Stimulated activated naive CD8-positive, alpha-beta T cell treated with anti-CD3 and anti-CD28 coated beads, Interleukin-15, Interleukin-2, amounts not matched to agents 100 ng/mL and 50 ng/mL, for 24 hours (primary cell): ENCODE results near the gene EEF2K.

Experiments used
- H3K27ac Mint-ChIP-seq: one replicate; pipeline ENCODE4 v1.8.0; 2021; ENCODE audit warnings: mild to moderate bottlenecking, mixed read lengths
- H3K27me3 Mint-ChIP-seq: one replicate; pipeline ENCODE4 v1.8.0; 2021; ENCODE audit warnings: mixed read lengths
- H3K36me3 Mint-ChIP-seq: one replicate; pipeline ENCODE4 v1.8.0; 2021; ENCODE audit warnings: low read depth, mixed read lengths
- H3K4me1 Mint-ChIP-seq: one replicate; pipeline ENCODE4 v1.8.0; 2021; ENCODE audit warnings: low read depth, mixed read lengths
- H3K4me3 Mint-ChIP-seq: one replicate; pipeline ENCODE4 v1.8.0; 2021; ENCODE audit warnings: mild to moderate bottlenecking, mixed read lengths
- H3K9me3 Mint-ChIP-seq: one replicate; pipeline ENCODE4 v1.8.0; 2021; ENCODE audit warnings: mixed read lengths

EEF2K gene

DNA sequence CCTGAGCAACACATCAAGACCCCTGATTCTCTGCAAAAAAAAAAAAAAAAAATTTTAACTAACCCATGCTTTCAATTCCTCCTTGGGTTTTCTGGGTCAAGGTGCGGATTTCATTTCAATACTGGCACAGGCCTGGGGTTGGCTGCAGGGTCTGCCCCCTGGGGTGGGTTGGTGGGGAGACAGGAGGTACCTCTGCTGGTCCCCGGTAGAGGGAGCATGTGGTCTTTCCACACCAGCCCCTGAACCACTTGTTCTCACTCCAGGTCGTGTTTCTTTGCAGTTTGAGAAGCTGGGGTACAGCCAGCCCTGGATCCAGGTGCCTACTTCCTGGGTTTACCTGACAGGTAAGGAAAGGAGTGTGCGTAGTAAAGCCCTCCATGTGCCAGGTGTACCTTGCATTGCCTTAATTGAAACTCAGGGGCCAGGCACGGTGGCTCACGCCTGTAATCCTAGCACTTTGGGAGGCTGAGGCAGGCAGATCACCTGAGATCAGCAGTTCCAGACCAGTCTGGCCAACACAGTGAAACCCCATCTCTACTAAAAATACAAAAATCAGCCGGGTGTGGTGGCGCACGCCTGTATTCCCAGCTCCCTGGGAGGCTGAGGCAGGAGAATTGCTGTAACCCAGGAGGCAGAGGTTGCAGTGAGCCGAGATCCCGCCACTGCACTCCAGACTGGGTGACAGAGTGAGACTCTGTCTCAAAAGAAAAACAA, 22.0 kb upstream of the EEF2K start:
- no peaks in the 10 kb centered on the region for H3K9me3 Mint-ChIP-seq
- H3K27ac Mint-ChIP-seq = no peak overlapping the region
- H3K4me1 Mint-ChIP-seq = peaks cover 15% of the 10 kb centered on the region
- H3K4me3 Mint-ChIP-seq = no peak overlapping the region
- H3K36me3 Mint-ChIP-seq = no peaks in the 10 kb centered on the region
- H3K27me3 Mint-ChIP-seq = no peaks in the 10 kb centered on the region

DNA sequence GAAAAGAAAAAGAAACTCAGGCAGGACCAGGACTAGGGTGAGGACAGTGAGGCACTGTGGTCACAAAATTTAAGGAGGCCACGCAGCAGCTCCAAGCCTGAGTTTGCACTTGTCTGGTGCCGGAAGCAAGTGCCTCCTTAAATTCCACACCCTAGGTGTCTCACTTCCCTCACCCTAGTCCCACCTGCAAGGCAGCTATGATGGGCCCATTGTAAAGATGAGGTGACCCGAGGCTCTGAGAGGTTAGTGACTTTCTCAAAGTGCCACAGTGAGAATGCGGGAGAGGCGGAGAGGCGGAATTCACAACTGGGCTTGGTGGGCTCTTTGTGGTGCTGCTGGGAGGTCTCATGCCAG, 21.5 kb upstream of the EEF2K start:
- Mint-ChIP-seq H3K27ac (no peak overlapping the region), H3K27me3 (no peaks in the 10 kb centered on the region), H3K4me1 (peaks cover 20% of the 10 kb centered on the region), H3K9me3 (no peaks in the 10 kb centered on the region), H3K4me3 (no peak overlapping the region), H3K36me3 (no peaks in the 10 kb centered on the region)

DNA sequence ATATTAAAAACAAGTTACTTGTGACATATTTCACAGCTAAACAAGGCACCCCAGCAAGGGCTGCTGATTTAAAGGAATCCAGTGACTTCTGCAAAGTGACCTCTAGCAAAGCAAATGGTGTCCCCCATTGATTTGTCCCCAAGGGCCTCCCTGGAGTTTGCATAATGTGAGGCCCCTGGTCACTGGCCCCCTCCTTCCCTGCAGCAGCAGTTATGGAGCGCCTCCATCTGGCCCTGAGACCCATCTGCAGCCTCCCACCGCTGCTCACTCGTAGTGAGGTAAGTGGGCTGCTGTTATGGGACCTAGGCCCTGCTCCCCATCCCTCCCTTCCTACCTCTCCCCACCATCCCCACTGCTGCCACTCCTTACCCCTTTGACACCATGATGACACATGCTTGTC, 19.6 kb upstream of the EEF2K start:
- Mint-ChIP-seq H3K4me1 (peaks cover 33% of the 10 kb centered on the region), H3K9me3 (no peaks in the 10 kb centered on the region), H3K27ac (no peak overlapping the region), H3K36me3 (no peaks in the 10 kb centered on the region), H3K27me3 (no peaks in the 10 kb centered on the region), H3K4me3 (no peak overlapping the region)

DNA sequence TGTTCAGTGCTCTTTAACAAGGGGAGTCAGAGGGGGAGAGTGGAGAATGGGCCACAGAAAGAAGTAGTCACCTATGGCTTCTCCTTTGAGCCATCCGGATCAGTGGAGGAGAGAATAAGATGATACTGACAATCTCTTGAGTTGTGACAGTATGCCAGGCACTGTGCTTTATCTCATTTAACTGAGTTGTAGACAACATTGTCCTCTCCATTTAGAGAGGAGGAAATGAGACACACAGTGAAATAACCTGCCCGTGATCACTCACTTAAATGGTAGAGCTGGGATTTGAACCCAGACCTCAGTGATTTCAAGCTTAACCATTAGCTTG, 17.8 kb upstream of the EEF2K start:
- H3K4me1 Mint-ChIP-seq = peaks cover 50% of the 10 kb centered on the region
- no peaks in the 10 kb centered on the region for H3K9me3 Mint-ChIP-seq
- no peaks in the 10 kb centered on the region for H3K27me3 Mint-ChIP-seq
- peak overlapping the region; percentile 100 for H3K27ac Mint-ChIP-seq
- no peak overlapping the region for H3K4me3 Mint-ChIP-seq
- no peaks in the 10 kb centered on the region for H3K36me3 Mint-ChIP-seq

DNA sequence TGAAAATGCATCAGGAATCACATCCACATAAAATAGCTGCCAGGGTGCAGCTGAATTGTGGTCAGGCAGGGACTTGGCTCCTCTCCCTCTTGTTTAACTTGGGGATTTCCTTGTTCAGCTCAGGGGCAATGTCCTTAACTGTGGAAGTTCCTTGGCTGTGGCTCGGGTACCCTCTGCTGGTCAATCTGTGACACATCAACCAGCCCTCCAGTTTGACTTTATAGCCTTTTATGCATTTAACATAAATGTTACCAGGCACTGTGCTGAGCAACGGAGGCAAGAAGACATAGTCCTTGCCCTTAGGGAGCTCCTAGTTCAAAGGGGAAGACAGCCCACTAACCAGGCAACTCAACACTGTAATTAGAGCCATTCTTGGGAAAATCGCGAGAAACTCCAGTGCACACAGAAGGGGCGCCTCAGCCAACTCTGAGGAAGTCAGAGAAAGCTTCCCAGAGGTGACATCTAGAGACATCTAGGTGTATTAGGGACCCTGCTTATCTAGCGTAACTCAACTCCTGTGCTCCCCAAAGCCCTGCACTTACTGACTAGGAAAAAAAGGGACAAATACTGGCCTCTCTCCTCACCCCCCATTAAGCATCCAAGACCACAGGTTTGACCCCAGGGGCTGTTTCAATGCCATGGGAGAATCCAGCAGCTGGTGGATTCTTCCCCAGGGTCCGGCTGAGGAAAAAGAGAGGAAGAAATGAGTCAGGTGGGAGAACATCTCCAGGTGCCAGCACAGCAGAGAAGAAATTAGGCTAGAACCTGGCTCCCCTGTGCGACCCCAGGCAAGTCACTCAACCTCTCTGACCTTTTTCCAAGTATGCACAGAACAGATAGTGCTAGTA, 17.3 kb upstream of the EEF2K start:
- H3K36me3 Mint-ChIP-seq = peaks cover 1% of the 10 kb centered on the region
- H3K4me3 Mint-ChIP-seq = peak overlapping the region; percentile 89
- H3K27ac Mint-ChIP-seq = peak overlapping the region; percentile 100
- H3K4me1 Mint-ChIP-seq = peaks cover 56% of the 10 kb centered on the region
- H3K27me3 Mint-ChIP-seq = no peaks in the 10 kb centered on the region
- peaks cover 5% of the 10 kb centered on the region for H3K9me3 Mint-ChIP-seq

DNA sequence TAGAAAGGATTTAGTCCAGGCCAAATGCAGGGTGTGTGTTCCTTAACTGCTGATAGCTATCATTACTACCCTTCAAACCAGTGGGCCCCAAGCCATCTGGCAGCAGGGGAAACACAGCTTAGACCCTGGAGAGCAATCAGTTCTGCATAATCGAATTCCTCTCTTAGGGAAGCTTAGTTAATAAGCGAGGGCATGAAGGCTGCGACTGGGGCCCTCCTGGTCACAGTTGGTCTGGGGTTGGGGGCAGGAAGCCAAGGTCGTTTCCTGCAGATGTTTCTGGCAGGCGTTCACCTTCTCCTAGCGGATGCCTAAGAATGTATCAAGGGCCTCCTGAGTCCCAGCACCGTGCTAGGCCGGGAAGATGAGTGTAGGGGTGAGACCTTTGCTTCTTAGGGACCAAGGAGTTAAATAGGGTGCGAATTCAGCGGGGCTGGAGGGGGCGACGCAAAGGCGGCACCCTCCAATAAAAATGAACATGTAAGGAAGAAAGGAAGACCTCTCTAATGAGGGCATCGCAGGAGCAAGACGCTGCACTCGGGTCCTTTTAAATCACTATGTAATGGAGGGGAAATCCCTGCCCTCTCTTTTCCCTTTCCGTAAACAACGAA, 16.5 kb upstream of the EEF2K start:
- Mint-ChIP-seq H3K4me3 (peak overlapping the region; percentile 89), H3K36me3 (peaks cover 4% of the 10 kb centered on the region), H3K9me3 (peaks cover 8% of the 10 kb centered on the region), H3K4me1 (peaks cover 63% of the 10 kb centered on the region), H3K27ac (peak overlapping the region; percentile 100), H3K27me3 (no peaks in the 10 kb centered on the region)

DNA sequence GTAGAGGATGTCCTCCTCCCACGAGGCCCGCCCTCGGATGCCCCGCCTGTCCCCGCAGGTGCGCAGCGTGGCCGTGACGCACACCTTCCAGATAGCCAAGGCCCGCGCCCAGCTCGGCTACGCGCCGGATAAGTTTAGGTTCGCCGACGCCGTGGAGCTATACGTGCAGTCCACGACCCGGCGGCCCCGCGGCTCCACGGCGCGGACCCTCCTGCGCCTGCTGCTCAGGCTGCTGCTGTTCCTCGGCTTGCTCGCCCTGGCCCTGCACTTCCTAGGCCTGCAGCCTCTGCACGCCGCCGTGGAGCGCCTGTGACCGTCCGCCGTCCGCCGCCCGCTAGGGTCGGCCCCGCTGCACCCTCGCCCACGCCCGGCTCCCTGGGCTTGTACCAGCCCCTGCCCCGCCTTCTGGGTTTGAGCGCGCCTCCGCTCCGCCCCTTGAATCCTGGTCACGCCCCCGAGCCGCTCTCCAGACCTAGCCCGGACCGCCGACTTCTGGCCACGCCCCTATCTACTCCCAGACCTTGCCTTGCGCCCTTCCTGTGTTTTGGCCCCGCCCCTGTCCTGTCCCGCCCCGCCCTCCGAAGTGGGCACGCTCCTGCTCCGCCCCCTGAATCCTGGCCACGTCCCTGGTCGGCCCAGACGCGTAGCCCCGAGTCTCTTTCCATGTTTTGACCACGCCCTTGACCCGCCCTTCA, 15.8 kb upstream of the EEF2K start:
- Mint-ChIP-seq H3K27ac (peak overlapping the region; percentile 100), H3K4me1 (peaks cover 70% of the 10 kb centered on the region), H3K36me3 (peaks cover 4% of the 10 kb centered on the region), H3K9me3 (peaks cover 8% of the 10 kb centered on the region), H3K4me3 (peak overlapping the region; percentile 89), H3K27me3 (no peaks in the 10 kb centered on the region)

DNA sequence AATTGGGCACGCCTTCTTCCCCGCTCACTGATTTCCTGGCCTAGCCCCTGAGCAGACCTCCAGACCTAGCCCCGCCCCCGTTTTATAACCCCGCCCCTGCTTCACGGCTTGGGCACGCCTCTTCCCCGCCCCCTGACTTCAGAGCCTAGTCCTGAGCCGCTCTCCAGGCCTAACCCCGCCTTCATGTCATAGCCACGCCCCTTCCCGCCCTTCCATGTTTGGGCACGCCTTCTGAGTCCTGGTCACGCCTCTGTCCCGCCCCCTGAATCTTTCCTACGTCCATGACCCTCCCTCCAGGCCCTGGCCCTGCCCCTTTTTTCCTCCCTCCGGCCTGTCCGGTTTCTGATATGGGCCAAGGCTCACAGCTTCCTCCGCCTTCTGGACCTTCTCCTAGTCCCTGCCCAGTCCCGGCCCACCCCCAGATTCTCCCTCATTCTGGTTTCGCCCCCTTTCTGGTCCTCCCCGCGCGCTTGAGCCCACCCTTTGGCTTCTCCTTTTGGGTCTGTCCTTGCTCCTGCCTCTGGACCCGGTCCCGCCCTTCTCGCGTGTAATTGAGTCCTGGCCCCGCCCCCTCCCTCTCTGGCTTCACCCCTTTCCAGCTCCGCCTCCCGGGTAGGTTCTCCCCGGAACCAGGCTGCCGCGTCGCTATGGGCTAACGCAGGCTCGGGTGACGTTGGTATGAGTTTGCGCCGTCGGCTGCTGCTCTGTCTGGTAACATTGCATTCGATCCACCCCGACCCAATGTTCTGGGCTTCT, 15.1 kb upstream of the EEF2K start:
- Mint-ChIP-seq H3K36me3 (peaks cover 4% of the 10 kb centered on the region), H3K27ac (peak overlapping the region; percentile 100), H3K9me3 (peaks cover 8% of the 10 kb centered on the region)

DNA sequence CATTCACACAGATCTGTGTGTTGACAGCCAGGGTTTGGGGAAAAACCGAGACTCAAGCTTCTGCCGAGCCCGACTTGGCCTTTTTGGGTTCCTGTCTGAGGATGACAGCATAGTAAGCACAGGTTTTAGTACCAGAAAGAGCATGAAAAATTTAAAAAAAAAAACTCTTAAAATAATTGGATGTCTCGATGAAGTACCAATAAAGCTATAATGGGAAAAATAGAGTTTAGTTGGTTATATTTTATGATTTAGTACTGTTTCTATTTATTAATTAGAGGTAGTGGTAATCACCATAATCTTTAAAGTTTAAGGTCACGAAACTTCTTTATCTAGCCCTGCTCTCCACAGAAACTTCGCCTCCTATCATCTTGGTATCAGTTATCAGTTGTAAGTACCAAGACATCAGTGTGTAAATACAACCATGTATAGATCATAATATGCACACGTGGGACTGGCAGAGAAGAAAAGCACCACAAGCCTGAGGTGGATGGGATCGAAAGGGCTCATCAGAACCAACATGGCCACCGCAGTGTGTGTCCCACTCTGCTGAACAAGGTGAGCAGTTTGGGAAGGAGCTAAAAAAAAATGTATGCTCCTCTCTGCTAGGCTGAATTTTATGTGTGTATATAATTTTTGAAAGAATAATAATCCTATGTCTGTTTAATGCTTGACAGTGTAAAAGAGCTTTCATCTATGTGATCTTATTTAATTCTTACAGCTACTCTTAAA, 14.4 kb upstream of the EEF2K start:
- Mint-ChIP-seq H3K4me1 (peaks cover 77% of the 10 kb centered on the region), H3K36me3 (peaks cover 4% of the 10 kb centered on the region), H3K9me3 (peaks cover 8% of the 10 kb centered on the region), H3K27me3 (peaks cover 3% of the 10 kb centered on the region), H3K4me3 (peak overlapping the region; percentile 89), H3K27ac (peak overlapping the region; percentile 100)

More for the DNA sequence above, 15.1 kb upstream of the EEF2K start:
- H3K4me1 Mint-ChIP-seq = peaks cover 76% of the 10 kb centered on the region
- peak overlapping the region; percentile 89 for H3K4me3 Mint-ChIP-seq
- H3K27me3 Mint-ChIP-seq = peaks cover 3% of the 10 kb centered on the region

DNA sequence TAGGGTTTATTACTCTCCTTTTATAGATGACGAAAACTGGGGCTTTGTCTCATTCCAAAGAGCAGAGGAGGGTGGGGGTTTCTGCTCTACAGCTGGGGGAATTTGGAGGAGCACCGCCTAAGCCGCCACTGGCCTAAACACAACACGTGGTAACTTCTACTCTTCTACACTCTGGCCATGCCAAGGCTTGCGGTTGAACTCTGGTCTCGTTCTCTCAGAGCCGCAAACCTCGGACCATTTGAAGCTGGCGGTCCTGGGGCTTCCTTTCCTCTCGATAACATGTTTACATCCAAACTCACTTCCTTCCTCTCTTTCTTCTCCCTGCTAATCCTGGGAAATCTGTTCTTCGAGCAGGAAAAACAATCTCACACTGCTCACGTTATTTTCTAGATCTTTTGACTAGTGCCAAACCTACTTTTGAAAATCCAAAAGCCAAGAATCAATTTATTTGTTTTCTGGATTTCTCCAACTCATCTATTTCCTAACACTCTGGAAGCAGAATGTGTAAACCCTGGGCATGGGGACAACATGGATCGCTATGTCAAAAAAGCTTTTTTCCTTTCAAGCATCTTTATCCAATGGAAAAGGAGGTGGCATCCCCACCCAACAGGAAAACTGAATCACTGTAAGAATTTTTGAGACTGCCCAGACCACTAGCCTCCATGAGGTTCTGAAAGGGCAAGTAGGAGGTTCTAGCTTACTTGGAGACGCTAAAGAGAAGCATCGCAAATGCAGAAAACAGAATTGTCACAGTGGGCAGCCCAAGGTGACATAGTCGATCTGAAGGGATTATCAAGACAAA, 13.6 kb upstream of the EEF2K start:
- Mint-ChIP-seq H3K27me3 (peaks cover 3% of the 10 kb centered on the region), H3K36me3 (peaks cover 4% of the 10 kb centered on the region), H3K4me3 (peak overlapping the region; percentile 89), H3K4me1 (peaks cover 79% of the 10 kb centered on the region), H3K27ac (peak overlapping the region; percentile 100), H3K9me3 (peaks cover 8% of the 10 kb centered on the region)

DNA sequence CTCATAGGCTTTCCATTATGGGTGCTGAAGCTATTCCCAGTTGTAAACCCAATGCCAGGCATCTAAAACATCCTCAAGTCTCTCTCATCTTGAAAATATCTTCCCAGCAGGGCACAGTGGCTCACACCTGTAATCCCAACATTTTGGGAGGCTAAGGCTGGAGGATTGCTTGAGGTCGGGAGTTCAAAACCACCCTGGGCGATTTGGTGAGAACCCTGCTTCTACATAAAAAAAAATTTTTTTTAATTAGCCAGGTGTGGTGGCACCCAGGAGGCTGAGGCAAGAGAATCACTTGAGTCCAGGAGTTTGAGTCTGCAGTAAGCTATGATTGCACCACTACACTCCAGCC, 13.0 kb upstream of the EEF2K start:
- H3K4me3 Mint-ChIP-seq = peak overlapping the region; percentile 89
- H3K36me3 Mint-ChIP-seq = peaks cover 4% of the 10 kb centered on the region
- peaks cover 76% of the 10 kb centered on the region for H3K4me1 Mint-ChIP-seq
- H3K27me3 Mint-ChIP-seq = peaks cover 3% of the 10 kb centered on the region
- peak overlapping the region; percentile 100 for H3K27ac Mint-ChIP-seq
- H3K9me3 Mint-ChIP-seq = peaks cover 8% of the 10 kb centered on the region

DNA sequence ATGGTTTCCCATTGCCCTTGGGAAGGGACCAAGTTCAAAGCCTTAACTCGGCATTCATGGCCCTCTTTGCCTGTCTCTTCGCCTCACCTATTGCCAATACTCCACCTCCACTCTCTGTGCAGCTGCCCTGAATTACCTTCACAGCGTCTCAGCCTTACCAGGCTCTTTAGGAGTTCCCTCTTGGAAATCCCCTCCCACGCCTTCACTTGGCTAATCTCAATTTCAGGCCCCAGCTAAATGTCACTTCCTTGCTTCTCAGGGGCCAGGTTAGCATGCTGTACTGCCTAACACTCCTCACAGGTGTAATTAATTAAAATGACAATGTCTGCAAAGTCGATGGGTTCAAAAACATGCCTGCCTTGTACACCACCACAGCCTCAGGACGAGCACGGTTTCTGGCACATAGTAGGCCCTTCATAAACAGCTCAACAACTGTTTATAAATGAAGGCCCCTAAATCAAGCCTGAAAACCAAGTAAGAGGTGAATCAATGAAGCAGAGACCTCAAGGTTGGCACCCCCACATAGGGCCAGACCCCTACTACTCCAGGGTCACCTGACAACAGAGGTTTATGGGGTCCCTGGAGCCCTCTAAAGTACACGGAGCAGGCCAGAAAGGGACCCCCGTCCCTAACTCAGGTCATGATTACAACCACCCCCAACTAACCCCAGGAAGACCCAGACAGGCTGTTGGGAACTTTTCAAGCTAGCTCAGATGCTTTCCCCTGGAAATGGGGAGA, 11.2 kb upstream of the EEF2K start:
- peaks cover 4% of the 10 kb centered on the region for H3K36me3 Mint-ChIP-seq
- H3K9me3 Mint-ChIP-seq = peaks cover 8% of the 10 kb centered on the region
- H3K4me3 Mint-ChIP-seq = peak overlapping the region; percentile 85
- H3K4me1 Mint-ChIP-seq = peaks cover 60% of the 10 kb centered on the region
- peaks cover 3% of the 10 kb centered on the region for H3K27me3 Mint-ChIP-seq
- H3K27ac Mint-ChIP-seq = peak overlapping the region; percentile 97

DNA sequence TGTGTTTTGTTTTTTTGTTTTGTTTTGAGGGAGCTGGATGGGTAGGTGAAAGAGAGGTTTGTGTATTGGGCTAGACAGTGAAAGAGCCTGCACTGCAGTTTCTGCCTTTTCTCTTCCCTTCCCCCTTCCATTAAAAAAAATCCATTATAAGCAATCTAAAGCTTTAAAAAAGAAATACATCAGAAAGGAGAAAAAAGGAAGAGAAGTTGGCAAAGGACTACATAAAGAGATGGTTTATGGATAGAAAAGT, 10.7 kb upstream of the EEF2K start:
- peaks cover 60% of the 10 kb centered on the region for H3K4me1 Mint-ChIP-seq
- peak overlapping the region; percentile 85 for H3K4me3 Mint-ChIP-seq
- H3K27me3 Mint-ChIP-seq = peaks cover 3% of the 10 kb centered on the region
- H3K9me3 Mint-ChIP-seq = peaks cover 8% of the 10 kb centered on the region
- peaks cover 4% of the 10 kb centered on the region for H3K36me3 Mint-ChIP-seq
- peak overlapping the region; percentile 97 for H3K27ac Mint-ChIP-seq
